ENCODE data around the gene HIBADH.

Gene HIBADH

DNA sequence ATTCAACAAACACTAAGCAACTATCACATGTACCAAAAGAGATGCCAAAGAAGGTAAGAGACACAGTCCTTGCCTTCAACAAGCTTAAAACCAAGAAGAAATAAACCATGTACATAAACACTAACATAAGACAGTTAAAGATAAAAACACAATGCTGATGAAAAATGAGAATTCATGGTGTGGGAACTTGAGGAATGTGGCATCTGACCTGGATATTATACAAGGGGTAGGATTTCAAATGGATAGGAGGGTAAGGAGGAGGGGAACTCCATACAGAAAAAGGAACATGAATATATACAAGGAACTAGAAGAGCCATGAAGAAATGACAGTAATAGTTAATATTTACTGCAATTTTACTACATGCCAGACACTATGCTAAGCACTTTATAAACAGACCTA lies 11.0 kb downstream of the HIBADH start:
- no peaks in the 10 kb centered on the region for H3K27me3 ChIP-seq (replicated peaks; ENCODE audit: control insufficient read depth, insufficient read depth, low read length)
- H3K4me3 ChIP-seq (replicated peaks; ENCODE audit: low read depth, low read length) = no peak overlapping the region
- no peak for DNase-seq (ENCODE audit: extremely low read depth, insufficient read length)
- no peaks in the 10 kb centered on the region for H3K36me3 ChIP-seq (ENCODE audit: control insufficient read depth, insufficient read depth, low read length)
- TF ChIP-seq, protein P1, sequence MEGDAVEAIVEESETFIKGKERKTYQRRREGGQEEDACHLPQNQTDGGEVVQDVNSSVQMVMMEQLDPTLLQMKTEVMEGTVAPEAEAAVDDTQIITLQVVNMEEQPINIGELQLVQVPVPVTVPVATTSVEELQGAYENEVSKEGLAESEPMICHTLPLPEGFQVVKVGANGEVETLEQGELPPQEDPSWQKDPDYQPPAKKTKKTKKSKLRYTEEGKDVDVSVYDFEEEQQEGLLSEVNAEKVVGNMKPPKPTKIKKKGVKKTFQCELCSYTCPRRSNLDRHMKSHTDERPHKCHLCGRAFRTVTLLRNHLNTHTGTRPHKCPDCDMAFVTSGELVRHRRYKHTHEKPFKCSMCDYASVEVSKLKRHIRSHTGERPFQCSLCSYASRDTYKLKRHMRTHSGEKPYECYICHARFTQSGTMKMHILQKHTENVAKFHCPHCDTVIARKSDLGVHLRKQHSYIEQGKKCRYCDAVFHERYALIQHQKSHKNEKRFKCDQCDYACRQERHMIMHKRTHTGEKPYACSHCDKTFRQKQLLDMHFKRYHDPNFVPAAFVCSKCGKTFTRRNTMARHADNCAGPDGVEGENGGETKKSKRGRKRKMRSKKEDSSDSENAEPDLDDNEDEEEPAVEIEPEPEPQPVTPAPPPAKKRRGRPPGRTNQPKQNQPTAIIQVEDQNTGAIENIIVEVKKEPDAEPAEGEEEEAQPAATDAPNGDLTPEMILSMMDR (IDR thresholded peaks at IDR 0.05; ENCODE audit: insufficient read depth, low read length, poor library complexity, severe bottlenecking) = no peak

DNA sequence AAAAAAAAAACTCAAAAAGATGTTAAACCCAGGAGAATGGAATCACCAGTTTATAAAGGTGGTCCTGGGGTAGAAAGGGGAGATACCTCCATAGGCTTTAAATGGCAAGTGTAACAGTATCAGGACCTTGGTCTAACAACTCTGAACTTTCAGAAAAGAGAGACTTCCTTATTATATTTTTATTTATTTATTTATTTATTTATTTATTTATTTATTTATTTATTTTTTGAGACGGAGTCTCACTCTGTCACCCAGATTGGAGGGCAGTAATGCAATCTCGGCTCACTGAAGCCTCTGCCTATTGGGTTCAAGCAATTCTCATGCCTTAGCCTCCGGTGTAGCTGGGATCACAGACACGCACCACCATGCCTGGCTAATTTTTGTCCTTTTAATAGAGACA lies 12.4 kb downstream of the HIBADH start:
- TF ChIP-seq, protein P1 (IDR thresholded peaks at IDR 0.05; ENCODE audit: insufficient read depth, low read length, poor library complexity, severe bottlenecking) = no peak
- no peak for DNase-seq (ENCODE audit: extremely low read depth, insufficient read length)
- no peak overlapping the region for H3K4me3 ChIP-seq (replicated peaks; ENCODE audit: low read depth, low read length)
- no peaks in the 10 kb centered on the region for H3K27me3 ChIP-seq (replicated peaks; ENCODE audit: control insufficient read depth, insufficient read depth, low read length)
- no peaks in the 10 kb centered on the region for H3K36me3 ChIP-seq (ENCODE audit: control insufficient read depth, insufficient read depth, low read length)

DNA sequence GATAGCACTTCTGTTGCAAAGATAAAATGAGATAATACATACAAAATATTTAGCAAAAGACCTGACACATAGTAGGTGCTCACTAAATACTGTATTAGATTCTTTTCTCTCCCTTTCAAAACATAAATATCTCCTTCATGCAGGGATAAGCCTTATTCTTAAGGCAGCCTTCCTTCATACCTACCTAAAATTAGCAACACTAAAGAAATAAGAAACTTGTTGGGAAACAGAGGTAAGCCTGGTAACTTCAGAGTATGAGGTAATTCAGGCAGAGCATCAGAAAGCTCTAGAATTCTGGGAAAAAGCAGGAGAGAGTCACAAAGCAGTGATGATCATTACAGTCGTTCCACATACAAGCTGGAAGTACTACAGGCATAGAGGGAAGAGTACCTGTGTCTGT lies 15.2 kb downstream of the HIBADH start:
- Histone ChIP-seq H3K4me3 (replicated peaks; ENCODE audit: low read depth, low read length) (no peak overlapping the region), H3K36me3 (ENCODE audit: control insufficient read depth, insufficient read depth, low read length) (no peaks in the 10 kb centered on the region), H3K27me3 (replicated peaks; ENCODE audit: control insufficient read depth, insufficient read depth, low read length) (no peaks in the 10 kb centered on the region)
- TF ChIP-seq, protein P1 (IDR thresholded peaks at IDR 0.05; ENCODE audit: insufficient read depth, low read length, poor library complexity, severe bottlenecking) = no peak
- no peak for DNase-seq (ENCODE audit: extremely low read depth, insufficient read length)

DNA sequence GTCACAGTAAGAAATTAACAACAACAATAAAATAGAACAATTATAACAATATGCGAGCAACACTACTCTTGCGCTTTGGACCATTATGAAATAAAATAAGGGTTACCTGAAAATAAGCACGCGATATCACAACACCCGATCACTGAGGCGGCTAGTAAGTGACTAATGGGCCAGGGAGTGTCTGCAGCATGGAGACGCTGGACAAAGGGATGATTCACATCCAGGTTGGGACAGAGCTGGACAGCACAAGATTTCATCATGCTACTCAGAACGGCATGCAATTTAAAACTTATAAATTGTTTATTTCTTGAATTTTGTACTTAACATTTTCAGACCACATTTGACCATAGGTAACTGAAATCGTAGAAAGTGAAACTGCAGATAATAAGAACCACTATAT lies 15.6 kb downstream of the HIBADH start:
- H3K4me3 ChIP-seq (replicated peaks; ENCODE audit: low read depth, low read length) = no peak overlapping the region
- no peak for DNase-seq (ENCODE audit: extremely low read depth, insufficient read length)
- no peaks in the 10 kb centered on the region for H3K36me3 ChIP-seq (ENCODE audit: control insufficient read depth, insufficient read depth, low read length)
- TF ChIP-seq, protein P1 (IDR thresholded peaks at IDR 0.05; ENCODE audit: insufficient read depth, low read length, poor library complexity, severe bottlenecking) = no peak
- H3K27me3 ChIP-seq (replicated peaks; ENCODE audit: control insufficient read depth, insufficient read depth, low read length) = no peaks in the 10 kb centered on the region

DNA sequence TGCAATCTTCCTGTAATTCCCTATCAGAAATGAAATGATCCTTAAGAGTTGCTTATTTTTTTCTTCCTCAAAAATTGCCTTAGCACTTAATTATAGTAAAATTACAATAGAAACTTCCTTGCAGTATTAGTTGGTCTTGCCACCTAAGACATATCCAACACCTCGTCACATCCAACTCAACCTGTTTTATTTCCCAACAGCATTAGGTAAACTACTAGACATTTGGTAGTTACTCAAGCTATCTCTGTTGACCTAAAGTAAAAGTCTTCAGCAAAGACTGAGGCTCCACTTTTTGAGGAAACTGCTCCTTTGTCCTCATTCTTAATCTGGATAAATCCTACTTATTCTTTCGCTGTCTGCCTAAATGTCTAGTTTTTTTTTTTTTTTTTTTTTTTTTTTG lies 20.4 kb downstream of the HIBADH start:
- H3K36me3 ChIP-seq (ENCODE audit: control insufficient read depth, insufficient read depth, low read length) = no peaks in the 10 kb centered on the region
- TF ChIP-seq, protein P1 (IDR thresholded peaks at IDR 0.05; ENCODE audit: insufficient read depth, low read length, poor library complexity, severe bottlenecking) = no peak
- DNase-seq (ENCODE audit: extremely low read depth, insufficient read length) = no peak
- H3K27me3 ChIP-seq (replicated peaks; ENCODE audit: control insufficient read depth, insufficient read depth, low read length) = no peaks in the 10 kb centered on the region
- no peak overlapping the region for H3K4me3 ChIP-seq (replicated peaks; ENCODE audit: low read depth, low read length)

DNA sequence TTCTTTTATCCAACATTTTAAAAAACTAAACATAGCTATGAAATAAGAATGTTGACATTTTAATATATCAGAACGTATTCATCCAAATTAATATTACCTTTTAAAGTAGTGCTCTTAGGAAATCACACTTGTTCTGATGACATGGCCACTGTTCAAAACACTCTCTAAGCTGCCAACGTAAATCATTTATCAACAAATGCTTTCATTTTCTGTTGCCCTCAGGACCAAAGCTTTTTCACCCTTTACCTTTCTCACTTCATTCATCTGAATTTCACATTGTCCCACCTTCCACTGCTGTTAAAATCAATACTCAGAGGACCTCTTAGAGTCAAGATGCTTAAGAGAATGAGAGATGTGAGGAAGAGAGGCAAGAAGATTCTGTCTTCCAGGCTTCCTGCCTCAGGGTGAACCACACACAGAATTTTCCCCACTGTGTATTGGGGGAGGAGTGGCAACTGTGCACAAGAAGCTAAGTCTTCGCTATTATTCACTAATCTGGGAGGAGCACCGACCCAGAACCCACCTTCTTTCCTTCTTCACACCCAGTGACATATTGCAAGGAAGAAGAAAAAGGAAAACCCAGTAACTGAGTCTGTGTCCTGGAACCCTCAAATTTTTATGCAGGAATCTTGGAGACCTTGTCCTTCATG lies 21.0 kb downstream of the HIBADH start:
- Histone ChIP-seq H3K4me3 (replicated peaks; ENCODE audit: low read depth, low read length) (no peak overlapping the region), H3K36me3 (ENCODE audit: control insufficient read depth, insufficient read depth, low read length) (no peaks in the 10 kb centered on the region)
- no peak for DNase-seq (ENCODE audit: extremely low read depth, insufficient read length)

More for the DNA sequence above, 21.0 kb downstream of the HIBADH start:
- H3K27me3 ChIP-seq (replicated peaks; ENCODE audit: control insufficient read depth, insufficient read depth, low read length) = no peaks in the 10 kb centered on the region
- TF ChIP-seq, protein P1 (IDR thresholded peaks at IDR 0.05; ENCODE audit: insufficient read depth, low read length, poor library complexity, severe bottlenecking) = no peak

All from GM06990 (cell line).